ENCODE results near the gene TSPEAR. TPM values are rescaled to one million over a fixed set of nuclear protein-coding genes. Genes with fewer than 3 reads are reported as not detected.

Gene TSPEAR
- total RNA-seq, 1 donor from 2014 or later, result not detected

- Mint-ChIP-seq H3K4me1 (ENCODE audit: low read depth, unreplicated experiment) (no peaks in the 10 kb centered on the region), H3K9me3 (ENCODE audit: unreplicated experiment) (peaks cover 9% of the 10 kb centered on the region), H3K4me3 (ENCODE audit: unreplicated experiment) (no peak overlapping the region), H3K36me3 (ENCODE audit: unreplicated experiment) (peaks cover 4% of the 10 kb centered on the region), H3K27ac (ENCODE audit: unreplicated experiment) (no peak overlapping the region), H3K27me3 (ENCODE audit: unreplicated experiment) (peaks cover 2% of the 10 kb centered on the region)
- TF ChIP-seq, protein P1, sequence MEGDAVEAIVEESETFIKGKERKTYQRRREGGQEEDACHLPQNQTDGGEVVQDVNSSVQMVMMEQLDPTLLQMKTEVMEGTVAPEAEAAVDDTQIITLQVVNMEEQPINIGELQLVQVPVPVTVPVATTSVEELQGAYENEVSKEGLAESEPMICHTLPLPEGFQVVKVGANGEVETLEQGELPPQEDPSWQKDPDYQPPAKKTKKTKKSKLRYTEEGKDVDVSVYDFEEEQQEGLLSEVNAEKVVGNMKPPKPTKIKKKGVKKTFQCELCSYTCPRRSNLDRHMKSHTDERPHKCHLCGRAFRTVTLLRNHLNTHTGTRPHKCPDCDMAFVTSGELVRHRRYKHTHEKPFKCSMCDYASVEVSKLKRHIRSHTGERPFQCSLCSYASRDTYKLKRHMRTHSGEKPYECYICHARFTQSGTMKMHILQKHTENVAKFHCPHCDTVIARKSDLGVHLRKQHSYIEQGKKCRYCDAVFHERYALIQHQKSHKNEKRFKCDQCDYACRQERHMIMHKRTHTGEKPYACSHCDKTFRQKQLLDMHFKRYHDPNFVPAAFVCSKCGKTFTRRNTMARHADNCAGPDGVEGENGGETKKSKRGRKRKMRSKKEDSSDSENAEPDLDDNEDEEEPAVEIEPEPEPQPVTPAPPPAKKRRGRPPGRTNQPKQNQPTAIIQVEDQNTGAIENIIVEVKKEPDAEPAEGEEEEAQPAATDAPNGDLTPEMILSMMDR (IDR thresholded peaks at IDR 0.05; ENCODE audit: partially characterized antibody, unreplicated experiment), result no peak
- peak; percentile 10 for DNase-seq
Observed at GRCh38 chr21:44513389-44514217, 197.8 kb downstream of the TSPEAR start.

DNA sequence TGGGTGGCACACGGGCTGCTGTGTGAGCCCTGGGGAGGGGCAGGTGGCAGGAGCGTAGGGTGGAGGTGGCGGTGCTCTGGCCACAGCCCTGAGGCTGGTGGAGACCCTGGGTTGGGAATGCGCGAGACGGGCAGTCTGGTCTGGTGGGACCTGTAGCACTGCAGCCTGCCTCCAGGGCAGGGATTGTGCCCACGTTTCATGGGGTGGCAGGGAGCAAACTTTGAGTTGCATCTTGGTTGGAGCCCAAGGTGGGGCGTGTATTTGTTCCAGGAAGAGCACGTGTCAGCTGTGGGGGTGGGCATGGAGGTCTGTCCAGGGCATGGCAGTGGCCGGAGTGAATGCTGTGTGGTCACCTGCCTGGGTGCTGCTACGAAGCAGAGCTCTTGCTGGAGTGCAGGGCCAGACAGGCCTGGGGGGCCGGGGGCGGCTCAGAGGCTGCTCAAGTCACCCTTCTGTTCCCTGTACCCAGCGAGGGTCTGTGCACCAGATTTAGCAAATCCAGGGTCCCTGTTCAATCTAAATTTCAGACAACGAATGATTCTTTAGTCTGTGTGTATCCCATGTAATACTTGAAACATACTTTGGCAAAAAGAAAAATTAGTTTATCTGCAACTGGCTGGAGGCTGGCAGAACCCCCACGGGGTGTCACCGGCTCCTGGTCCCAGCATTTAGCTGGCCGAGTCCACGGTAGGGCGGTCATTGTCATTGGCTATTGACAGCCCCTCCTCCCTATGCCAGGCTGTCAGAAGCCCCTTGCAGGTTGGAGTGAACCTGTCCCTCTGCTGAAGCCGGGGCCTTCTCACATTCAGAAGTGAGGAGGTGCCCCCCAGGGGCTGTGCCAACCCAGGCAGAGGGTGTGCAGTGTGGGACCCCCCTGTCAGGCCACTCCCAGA is 198.6 kb downstream of the TSPEAR start:
- Mint-ChIP-seq H3K4me1 (ENCODE audit: low read depth, unreplicated experiment) (no peaks in the 10 kb centered on the region), H3K36me3 (ENCODE audit: unreplicated experiment) (peaks cover 4% of the 10 kb centered on the region), H3K4me3 (ENCODE audit: unreplicated experiment) (no peak overlapping the region), H3K9me3 (ENCODE audit: unreplicated experiment) (peaks cover 8% of the 10 kb centered on the region), H3K27ac (ENCODE audit: unreplicated experiment) (no peak overlapping the region), H3K27me3 (ENCODE audit: unreplicated experiment) (peaks cover 4% of the 10 kb centered on the region)
- TF ChIP-seq, protein P1 (IDR thresholded peaks at IDR 0.05; ENCODE audit: partially characterized antibody, unreplicated experiment), result no peak
- peak; percentile 10 for DNase-seq

GRCh38 chr21:44511938-44512275 is 199.5 kb downstream of the TSPEAR start:
- H3K9me3 Mint-ChIP-seq (ENCODE audit: unreplicated experiment), result peaks cover 5% of the 10 kb centered on the region
- peaks cover 4% of the 10 kb centered on the region for H3K27me3 Mint-ChIP-seq (ENCODE audit: unreplicated experiment)
- no peak for DNase-seq
- no peaks in the 10 kb centered on the region for H3K4me1 Mint-ChIP-seq (ENCODE audit: low read depth, unreplicated experiment)
- no peak overlapping the region for H3K4me3 Mint-ChIP-seq (ENCODE audit: unreplicated experiment)
- TF ChIP-seq, protein P1 (IDR thresholded peaks at IDR 0.05; ENCODE audit: partially characterized antibody, unreplicated experiment), result no peak
- peaks cover 2% of the 10 kb centered on the region for H3K36me3 Mint-ChIP-seq (ENCODE audit: unreplicated experiment)
- H3K27ac Mint-ChIP-seq (ENCODE audit: unreplicated experiment), result no peak overlapping the region

DNA sequence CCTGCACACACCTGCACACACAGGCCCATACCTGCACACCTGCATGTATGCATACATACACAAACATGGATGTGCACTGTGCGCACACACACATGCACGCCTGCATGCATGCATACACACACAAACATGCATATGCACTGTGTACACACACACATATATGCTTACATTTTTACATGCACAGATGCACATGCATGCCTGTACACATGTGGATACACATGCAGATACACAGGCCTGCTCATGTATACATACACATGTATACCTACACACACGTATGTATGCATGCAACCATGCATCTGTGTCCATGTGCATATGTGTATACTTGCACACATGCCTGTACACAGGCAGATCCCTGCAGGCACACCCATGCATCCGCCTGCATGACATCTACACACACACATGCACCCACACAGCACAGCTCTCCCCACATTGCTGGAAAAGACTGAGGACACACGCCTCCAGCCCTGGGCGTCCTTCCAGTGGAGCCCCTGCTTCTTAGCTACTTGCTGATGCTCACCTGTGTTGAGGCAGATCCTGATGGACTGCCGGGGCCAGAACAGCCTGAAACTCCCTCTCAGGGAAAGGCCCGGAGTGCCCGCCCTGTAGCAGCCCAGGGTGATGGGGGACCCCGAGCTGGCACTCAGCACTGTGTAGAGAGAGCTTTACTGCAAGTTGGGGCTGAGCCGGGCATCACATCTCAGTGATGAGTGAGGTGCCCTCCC is 200.0 kb downstream of the TSPEAR start:
- no peak overlapping the region for H3K4me3 Mint-ChIP-seq (ENCODE audit: unreplicated experiment)
- H3K9me3 Mint-ChIP-seq (ENCODE audit: unreplicated experiment), result peaks cover 5% of the 10 kb centered on the region
- H3K27ac Mint-ChIP-seq (ENCODE audit: unreplicated experiment), result no peak overlapping the region
- H3K4me1 Mint-ChIP-seq (ENCODE audit: low read depth, unreplicated experiment), result no peaks in the 10 kb centered on the region
- no peaks in the 10 kb centered on the region for H3K36me3 Mint-ChIP-seq (ENCODE audit: unreplicated experiment)
- TF ChIP-seq, protein P1 (IDR thresholded peaks at IDR 0.05; ENCODE audit: partially characterized antibody, unreplicated experiment), result no peak
- no peak for DNase-seq
- peaks cover 4% of the 10 kb centered on the region for H3K27me3 Mint-ChIP-seq (ENCODE audit: unreplicated experiment)
